HG03039 (cell line): ENCODE results near the gene SLC4A2.
"Not testable (repeated sequence)": the region's sequence is repeated elsewhere in the genome, so short reads cannot be mapped to it uniquely, and the experiment has no call there.

Experiments
- ATAC-seq: cut with Tn5 transposase; IDR thresholded peaks from one replicate; pipeline ENCODE4 v1.9.1; 2021; ENCODE audit warnings: mild to moderate bottlenecking, moderate library complexity; ENCODE audit not compliant: unreplicated experiment

Gene SLC4A2

DNA sequence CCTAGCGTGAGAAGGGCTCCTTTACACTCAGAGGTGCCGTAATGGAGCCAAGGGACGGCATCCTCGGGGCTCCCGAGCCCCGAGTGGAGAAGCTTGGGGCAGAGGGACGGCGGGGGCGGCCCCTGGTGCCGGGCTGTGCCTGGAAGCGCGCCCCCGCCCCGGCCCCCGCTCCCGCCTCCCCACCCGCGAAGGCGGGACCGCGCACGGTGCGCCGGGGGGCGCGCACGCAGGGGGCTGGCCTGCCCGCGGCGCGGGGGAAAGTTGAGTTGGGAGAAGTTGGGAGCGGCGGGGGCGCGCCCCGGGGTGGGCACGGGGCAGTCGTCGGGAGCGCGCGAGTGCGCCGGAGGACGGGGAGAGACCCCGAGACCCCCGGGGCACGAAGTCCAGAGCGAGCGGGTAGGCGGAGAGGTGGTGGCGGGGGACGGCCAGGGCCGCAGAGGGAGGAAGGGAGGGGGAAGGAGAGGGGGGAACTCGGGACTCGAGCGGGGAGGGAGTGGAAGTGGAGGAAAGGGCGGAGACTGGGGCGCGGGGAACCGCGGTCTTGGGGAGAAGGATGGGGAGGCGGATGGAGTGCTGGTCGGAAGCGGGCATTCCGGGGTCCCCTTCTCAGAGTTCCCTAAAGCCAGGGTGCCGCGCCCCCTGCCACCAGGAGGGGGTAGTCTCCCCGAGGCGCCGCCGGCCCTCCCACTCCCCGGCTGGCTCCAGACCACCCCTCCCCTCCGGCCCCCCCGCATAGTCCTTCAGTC lies at the start of gene SLC4A2:
TSS of gene SLC4A2 (plus strand) at position 223 of the 746 bp plus-strand sequence. CDS start 2,399 bp downstream, outside the sequence.
- ATAC-seq: peak; percentile 32

DNA sequence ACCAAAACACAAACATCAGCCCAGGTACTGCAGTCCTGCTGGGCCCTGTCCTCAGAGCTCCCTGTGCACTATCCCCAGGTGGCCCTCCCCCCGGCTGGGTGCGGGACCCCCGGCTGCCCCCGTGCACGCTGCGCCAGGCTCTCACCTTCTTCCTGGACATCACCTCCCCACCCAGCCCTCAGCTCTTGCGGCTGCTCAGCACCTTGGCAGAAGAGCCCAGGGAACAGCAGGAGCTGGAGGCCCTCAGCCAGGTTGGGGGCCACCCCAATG lies 49.4 kb upstream of the SLC4A2 start:
- no peak for ATAC-seq

DNA sequence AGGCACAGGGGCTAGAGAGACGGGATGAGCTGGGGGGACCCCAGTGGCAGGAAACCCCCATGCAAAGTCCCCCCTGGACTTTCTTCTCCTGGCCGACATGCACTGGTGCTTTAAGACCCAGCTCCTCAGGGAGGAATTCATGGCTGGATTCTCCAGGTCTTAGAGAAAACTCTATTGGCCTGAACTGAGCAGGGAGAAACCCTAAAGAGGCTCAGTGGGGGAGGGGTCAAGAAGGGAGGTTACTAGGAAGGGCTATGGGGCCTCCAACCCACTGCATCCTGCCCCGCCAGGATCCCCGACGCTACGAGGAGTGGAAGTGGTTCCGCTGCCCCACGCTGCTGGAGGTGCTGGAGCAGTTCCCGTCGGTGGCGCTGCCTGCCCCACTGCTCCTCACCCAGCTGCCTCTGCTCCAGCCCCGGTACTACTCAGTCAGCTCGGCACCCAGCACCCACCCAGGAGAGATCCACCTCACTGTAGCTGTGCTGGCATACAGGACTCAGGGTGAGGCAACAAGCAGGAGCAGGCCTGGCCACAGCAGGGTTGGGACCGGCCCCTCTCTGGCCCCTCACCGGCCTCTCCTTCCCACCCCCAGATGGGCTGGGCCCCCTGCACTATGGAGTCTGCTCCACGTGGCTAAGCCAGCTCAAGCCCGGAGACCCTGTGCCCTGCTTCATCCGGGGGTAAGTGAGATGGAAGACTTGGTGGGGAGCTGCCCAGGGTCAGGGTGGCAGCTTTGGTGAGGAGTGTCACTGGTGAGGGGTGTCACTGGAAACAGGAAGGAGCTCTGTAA lies 48.9 kb upstream of the SLC4A2 start:
- ATAC-seq: no peak

GRCh38 chr7:151011097-151011409 lies 48.3 kb upstream of the SLC4A2 start:
- no peak for ATAC-seq

GRCh38 chr7:151011616-151012015 lies 47.8 kb upstream of the SLC4A2 start:
- not testable (repeated sequence) for ATAC-seq

DNA sequence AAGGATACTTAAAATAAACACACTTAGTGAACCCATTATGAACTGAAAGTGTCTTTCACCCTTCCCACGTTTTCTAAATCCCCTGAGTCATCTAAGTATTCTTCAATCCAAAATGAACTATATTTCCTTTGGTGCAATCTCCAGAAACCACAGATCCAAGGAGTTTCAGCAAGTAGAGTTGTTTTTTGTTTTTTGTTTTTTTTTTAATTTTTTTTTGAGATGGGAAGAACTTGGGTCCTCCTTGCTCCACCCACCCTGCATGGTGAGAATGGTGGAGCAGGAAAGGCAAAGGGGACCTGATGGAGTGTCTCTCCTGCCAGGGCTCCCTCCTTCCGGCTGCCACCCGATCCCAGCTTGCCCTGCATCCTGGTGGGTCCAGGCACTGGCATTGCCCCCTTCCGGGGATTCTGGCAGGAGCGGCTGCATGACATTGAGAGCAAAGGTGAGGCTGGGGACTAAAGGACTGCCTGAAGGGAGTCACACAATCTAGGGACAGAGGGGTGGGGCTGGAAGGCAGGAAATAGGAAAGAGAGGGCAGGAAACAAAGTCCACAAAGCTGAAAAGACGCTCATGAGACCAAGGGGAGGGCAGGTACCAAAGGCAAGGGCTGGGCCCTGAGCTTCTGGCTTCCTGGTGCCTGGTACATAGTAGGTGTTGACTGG lies 47.2 kb upstream of the SLC4A2 start:
- ATAC-seq: no peak

- no peak for ATAC-seq
Measured at GRCh38 chr7:151012911-151013347, 46.5 kb upstream of the SLC4A2 start.

GRCh38 chr7:151013356-151013732 lies 46.0 kb upstream of the SLC4A2 start:
- no peak for ATAC-seq

GRCh38 chr7:151013733-151014497 lies 45.5 kb upstream of the SLC4A2 start:
- no peak for ATAC-seq

- no peak for ATAC-seq
Measured at GRCh38 chr7:151014950-151015349, 44.4 kb upstream of the SLC4A2 start.

GRCh38 chr7:151015967-151016366 lies 43.4 kb upstream of the SLC4A2 start:
- no peak for ATAC-seq

DNA sequence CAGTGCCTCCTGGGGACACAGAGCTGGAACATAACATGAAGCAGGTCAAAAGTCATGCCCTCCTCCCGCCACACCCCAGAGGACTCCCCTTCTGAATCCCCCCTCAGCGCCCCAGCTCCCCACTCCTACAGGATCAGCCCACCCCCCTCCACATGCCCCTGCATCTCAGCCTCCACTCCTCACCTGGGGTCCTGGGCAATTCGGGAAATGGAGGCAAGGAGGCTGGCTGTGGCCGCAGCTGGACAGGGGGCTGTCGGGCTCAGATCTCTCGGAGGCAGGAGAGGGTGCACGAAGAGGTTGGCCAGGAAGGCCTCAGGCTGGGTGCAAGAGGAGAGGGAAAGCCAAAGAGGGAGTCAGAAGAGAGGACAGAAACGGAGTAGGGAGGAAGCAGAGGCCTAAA lies 42.9 kb upstream of the SLC4A2 start:
- no peak for ATAC-seq

DNA sequence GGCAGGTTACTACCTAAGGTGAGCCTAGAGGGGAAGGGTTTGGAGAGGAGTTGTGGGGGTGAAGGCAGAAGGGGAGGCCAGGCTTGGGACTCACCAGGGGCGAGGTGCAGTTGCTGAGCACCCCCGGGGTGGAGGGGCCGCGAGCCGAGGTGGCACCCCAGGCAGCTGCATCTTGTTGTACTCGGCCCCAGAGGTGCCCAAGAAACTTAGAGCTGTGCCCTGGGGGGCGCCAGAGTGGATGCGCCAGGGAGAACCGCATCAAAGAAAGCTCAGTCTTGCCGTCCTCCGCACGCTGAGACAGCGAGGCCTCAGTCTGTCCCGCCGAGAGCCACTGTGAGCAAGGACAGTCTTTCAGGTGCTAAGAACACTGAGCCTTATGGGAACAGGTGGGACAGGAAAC lies 42.4 kb upstream of the SLC4A2 start:
- ATAC-seq: no peak

- ATAC-seq: no peak
Measured at GRCh38 chr7:151017370-151017952, 41.9 kb upstream of the SLC4A2 start.

GRCh38 chr7:151017953-151018420 lies 41.4 kb upstream of the SLC4A2 start:
- peak; percentile 45 for ATAC-seq

DNA sequence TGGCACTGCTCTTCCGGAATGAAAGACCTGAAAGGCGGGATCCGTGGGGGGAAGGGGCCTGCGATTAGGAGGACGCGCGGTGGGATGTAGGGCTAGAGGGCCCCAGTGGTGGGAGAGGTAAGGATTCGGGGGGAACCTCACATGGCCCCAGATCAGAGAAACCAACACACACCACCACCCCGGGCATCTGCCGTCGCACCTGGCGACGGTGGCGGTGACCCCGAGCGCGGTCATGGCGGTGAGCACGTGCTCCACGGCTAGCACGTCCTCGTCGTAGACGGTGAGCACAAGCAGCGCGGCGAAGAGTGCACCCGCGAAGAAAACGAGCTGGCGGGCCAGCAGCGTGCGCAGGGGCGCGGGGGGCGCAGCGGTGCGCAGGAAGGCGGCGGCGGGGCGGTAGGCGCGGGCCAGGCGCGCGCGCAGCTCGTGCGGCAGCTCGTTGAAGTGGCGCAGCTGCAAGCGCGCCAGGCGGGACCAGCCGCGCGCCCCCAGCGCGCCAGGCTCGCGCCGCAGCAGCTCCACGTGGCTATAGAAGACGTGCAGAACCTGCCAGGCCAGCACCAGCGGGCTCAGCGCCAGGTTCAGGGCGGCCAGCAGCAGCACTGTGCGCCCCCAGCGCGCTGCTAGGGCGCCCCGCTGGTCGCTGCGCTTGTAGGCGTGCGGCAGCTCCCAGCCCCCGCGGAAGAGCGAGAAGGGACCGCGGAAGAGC lies 40.8 kb upstream of the SLC4A2 start:
- no peak for ATAC-seq

- no peak for ATAC-seq
Measured at GRCh38 chr7:151019130-151019447, 40.3 kb upstream of the SLC4A2 start.

GRCh38 chr7:151020231-151020630 lies 39.2 kb upstream of the SLC4A2 start:
- no peak for ATAC-seq

GRCh38 chr7:151023232-151023631 lies 36.2 kb upstream of the SLC4A2 start:
- no peak for ATAC-seq

DNA sequence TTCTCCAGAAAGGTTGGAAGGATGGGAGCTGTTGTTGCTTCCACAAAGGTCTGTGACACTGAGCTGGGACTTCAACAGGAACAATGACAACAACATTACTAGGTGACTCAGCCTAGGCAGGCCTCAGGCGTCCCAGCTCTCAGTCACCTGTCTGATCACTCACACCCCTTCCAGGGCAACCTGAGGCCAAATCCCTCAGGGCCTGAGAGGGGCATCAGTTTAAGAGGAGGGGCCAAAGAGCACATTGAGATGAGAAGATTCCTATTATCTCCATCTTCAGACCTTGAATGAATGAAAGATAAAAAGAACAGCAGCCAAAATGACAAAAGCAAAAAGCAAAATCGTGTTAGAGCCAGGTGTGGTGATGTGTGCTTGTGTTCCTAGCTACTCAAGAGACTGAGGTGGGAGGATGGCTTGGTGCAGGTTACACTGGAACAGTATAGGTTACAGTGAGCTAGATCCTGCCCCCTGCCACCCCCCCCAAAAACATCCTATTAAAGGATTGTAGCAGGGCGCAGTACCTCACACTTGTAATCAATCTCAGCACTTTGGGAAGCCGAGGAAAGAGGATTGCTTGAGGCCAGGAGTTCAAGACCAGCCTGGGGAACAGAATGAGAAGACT lies 34.8 kb upstream of the SLC4A2 start, which contains the start of gene ATG9B:
TSS of gene ATG9B (minus strand) at position 60 of the 622 bp plus-strand sequence. CDS start 71 bp downstream, outside the sequence.
- ATAC-seq: no peak
